A673 (cell line): Measurements from ENCODE around the gene SPPL2B. TPM values are rescaled to one million over a fixed set of nuclear protein-coding genes. Genes with fewer than 3 reads are reported as not detected.
A peak's percentile ranks its signal among the peaks of the same experiment; 100 is the strongest.
"Not testable (repeated sequence)": the region's sequence is repeated elsewhere in the genome, so short reads cannot be mapped to it uniquely, and the experiment has no call there.

Source experiments
- BruUV-seq: library from RNA; stranded (reverse); fragments of 400-500 nt; replicated peaks from 2 replicates; lab custom pipeline; 2021; lab: Mats Ljungman, UMichigan
- CTCF ChIA-PET: fragments of 300-600 bp; sonication (Branson Sonifier 250); formaldehyde crosslinking; loops from one replicate; lab custom pipeline; 2022; ENCODE audit warnings: antibody characterized with exemption; lab: Charles Lee
- POLR2A ChIA-PET: fragments of 300-600 bp; sonication (Branson Sonifier 250); formaldehyde crosslinking; loops from one replicate; lab custom pipeline; 2022; ENCODE audit warnings: antibody characterized with exemption; ENCODE audit not compliant: low non-redundant PET; lab: Charles Lee
- DNase-seq: peaks from one replicate; pipeline ENCODE4 v3.0.0-alpha.2; 2015; ENCODE audit warnings: low spot score
- H3K27ac ChIP-seq: fragments of 200-600 bp; sonication (generic); 2 replicates; pipeline ENCODE4 v1.5.1; 2016; ENCODE audit warnings: mixed run types, low read depth, mild to moderate bottlenecking, mixed read lengths, antibody characterized with exemption, low read length; ENCODE audit not compliant: poor library complexity, severe bottlenecking
- H3K27me3 ChIP-seq: fragments of 200-600 bp; sonication (generic); replicated peaks from 2 replicates; pipeline ENCODE4 v1.6.1; 2017; ENCODE audit warnings: mixed run types, low read depth, mild to moderate bottlenecking, mixed read lengths, antibody characterized with exemption, low read length; ENCODE audit not compliant: insufficient read depth, poor library complexity
- H3K36me3 ChIP-seq: fragments of 200-600 bp; sonication (generic); 2 replicates; pipeline ENCODE4 v1.6.1; 2016; ENCODE audit warnings: mixed run types, mild to moderate bottlenecking, mixed read lengths, antibody characterized with exemption, low read length; ENCODE audit not compliant: insufficient read depth, poor library complexity, severe bottlenecking
- H3K4me1 ChIP-seq: fragments of 200-600 bp; sonication (generic); 2 replicates; pipeline ENCODE4 v1.6.1; 2017; ENCODE audit warnings: mixed run types, mild to moderate bottlenecking, mixed read lengths, antibody characterized with exemption, low read length; ENCODE audit not compliant: insufficient read depth, poor library complexity, severe bottlenecking
- H3K4me3 ChIP-seq: fragments of 200-600 bp; sonication (generic); 2 replicates; pipeline ENCODE4 v1.5.1; 2016; ENCODE audit warnings: low read depth, mixed run types, mild to moderate bottlenecking, mixed read lengths, low read length; ENCODE audit not compliant: poor library complexity, severe bottlenecking
- H3K9me3 ChIP-seq: fragments of 200-600 bp; sonication (generic); 2 replicates; pipeline ENCODE4 v1.6.1; 2016; ENCODE audit warnings: mixed run types, low read depth, mild to moderate bottlenecking, mixed read lengths, antibody characterized with exemption, low read length; ENCODE audit not compliant: poor library complexity, severe bottlenecking
- EZH2 ChIP-seq: fragments of 200-600 bp; sonication (generic); IDR thresholded peaks from 2 replicates; pipeline ENCODE4 v1.6.1; 2017; ENCODE audit warnings: borderline replicate concordance, low read depth, mild to moderate bottlenecking, mixed read lengths, antibody characterized with exemption, low read length; ENCODE audit not compliant: poor library complexity, severe bottlenecking
- intact Hi-C: fragments of 100-400 bp; cut with micrococcal nuclease; formaldehyde crosslinking; loops from one replicate; pipeline ENCODE4 v1.10.0; 2022; ENCODE audit not compliant: unreplicated experiment
- total RNA-seq: library from RNA; stranded (reverse); gene quantifications from 2 replicates; pipeline ENCODE4 v1.2.3, GENCODE V29; 2021
- TF ChIP-seq, protein P1 (sequence below): fragments of 300-800, 200-600 bp; sonication (generic); conservative IDR thresholded peaks from 2 replicates; pipeline ENCODE4 v1.5.1; 2017; ENCODE audit warnings: low read depth, mild to moderate bottlenecking, antibody characterized with exemption, low read length, moderate library complexity, mixed read lengths

Gene SPPL2B
- total RNA-seq, 1 experiment from 2014 or later, result 86.8 TPM

DNA sequence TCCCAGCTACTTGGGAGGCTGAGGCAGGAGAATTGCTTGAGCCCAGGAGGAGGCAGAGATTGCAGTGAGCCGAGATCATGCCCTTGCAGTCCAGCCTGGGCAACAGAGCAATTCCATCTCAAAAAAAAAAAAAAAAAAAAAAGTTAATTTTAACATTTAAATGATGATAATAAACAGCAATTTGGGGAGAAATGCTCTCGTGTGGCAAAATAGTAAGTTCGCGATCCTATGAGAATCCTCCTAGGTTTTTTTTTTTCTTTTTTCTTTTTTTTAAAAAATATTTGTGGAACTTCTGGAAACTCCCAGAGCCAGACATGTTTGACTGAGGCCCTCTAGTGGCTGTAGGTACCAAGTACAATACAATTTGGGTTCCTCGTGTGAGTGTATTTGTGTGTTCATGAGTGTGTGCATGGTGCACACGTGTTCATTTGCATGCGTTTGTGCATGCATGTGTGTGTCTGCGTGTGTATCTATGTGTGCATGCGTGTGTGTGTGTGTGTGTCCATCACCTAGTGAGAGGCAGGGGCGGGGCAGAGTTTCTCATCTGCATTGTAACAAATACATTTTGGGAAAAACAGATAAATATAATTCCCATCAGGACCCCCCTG lies 62.7 kb downstream of the SPPL2B start:
- POLR2A ChIA-PET, result no interaction called here
- no TSS peak for BruUV-seq
- Histone ChIP-seq H3K4me3 (no peak overlapping the region), H3K27me3 (no peaks in the 10 kb centered on the region), H3K27ac (no peak overlapping the region), H3K4me1 (no peaks in the 10 kb centered on the region), H3K36me3 (no peaks in the 10 kb centered on the region), H3K9me3 (no peaks in the 10 kb centered on the region)
- peak; percentile 82 for DNase-seq
- TF ChIP-seq, protein P1, sequence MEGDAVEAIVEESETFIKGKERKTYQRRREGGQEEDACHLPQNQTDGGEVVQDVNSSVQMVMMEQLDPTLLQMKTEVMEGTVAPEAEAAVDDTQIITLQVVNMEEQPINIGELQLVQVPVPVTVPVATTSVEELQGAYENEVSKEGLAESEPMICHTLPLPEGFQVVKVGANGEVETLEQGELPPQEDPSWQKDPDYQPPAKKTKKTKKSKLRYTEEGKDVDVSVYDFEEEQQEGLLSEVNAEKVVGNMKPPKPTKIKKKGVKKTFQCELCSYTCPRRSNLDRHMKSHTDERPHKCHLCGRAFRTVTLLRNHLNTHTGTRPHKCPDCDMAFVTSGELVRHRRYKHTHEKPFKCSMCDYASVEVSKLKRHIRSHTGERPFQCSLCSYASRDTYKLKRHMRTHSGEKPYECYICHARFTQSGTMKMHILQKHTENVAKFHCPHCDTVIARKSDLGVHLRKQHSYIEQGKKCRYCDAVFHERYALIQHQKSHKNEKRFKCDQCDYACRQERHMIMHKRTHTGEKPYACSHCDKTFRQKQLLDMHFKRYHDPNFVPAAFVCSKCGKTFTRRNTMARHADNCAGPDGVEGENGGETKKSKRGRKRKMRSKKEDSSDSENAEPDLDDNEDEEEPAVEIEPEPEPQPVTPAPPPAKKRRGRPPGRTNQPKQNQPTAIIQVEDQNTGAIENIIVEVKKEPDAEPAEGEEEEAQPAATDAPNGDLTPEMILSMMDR, result peak; percentile 87
- TF ChIP-seq EZH2, result no peak
- CTCF ChIA-PET, result interaction anchor here (0.7 to 0.9 kb wide), 3 partner anchors 116 to 342 kb away, joined by 4 to 5 read pairs (median 5); no protein-coding TSS in a partner anchor
- intact Hi-C loops, result loop anchor here (1.0 to 10.0 kb wide), 2 partner anchors 116 to 224 kb away; no protein-coding TSS in a partner anchor

- Histone ChIP-seq H3K4me1 (no peaks in the 10 kb centered on the region), H3K27me3 (no peaks in the 10 kb centered on the region), H3K36me3 (no peaks in the 10 kb centered on the region), H3K9me3 (no peaks in the 10 kb centered on the region), H3K27ac (no peak overlapping the region), H3K4me3 (no peak overlapping the region)
- DNase-seq, result no peak
- intact Hi-C loops, result loop anchor here (10.0 kb wide), 1 partner anchor 222 kb away; no protein-coding TSS in a partner anchor
- no peak for TF ChIP-seq EZH2
- TF ChIP-seq, protein P1, result no peak
- BruUV-seq, result no TSS peak
- CTCF ChIA-PET, result interaction anchor here (0.7 to 1.2 kb wide), 4 partner anchors 117 to 170 kb away, joined by 3 to 5 read pairs (median 4); partner anchors contain the start of gene PLEKHJ1
- POLR2A ChIA-PET, result interaction anchor here (0.7 kb wide), 1 partner anchor 149 kb away, joined by 3 read pairs; no protein-coding TSS in a partner anchor
Measured at GRCh38 chr19:2392366-2392765, 63.9 kb downstream of the SPPL2B start.

- DNase-seq, H3K27me3 ChIP-seq, H3K9me3 ChIP-seq, H3K27ac ChIP-seq, H3K36me3 ChIP-seq, BruUV-seq, POLR2A ChIA-PET, H3K4me1 ChIP-seq, H3K4me3 ChIP-seq: not testable (repeated sequence)
- CTCF ChIA-PET, result interaction anchor here (1.2 kb wide), 1 partner anchor 131 kb away, joined by 3 read pairs; no protein-coding TSS in a partner anchor
- intact Hi-C loops, result loop anchor here (10.0 kb wide), 1 partner anchor 222 kb away; no protein-coding TSS in a partner anchor
Measured at GRCh38 chr19:2392899-2393298, 64.4 kb downstream of the SPPL2B start.
